Type B pancreatic cell (in vitro differentiated cells): ENCODE measurements around the gene ARID5A. TPM values are rescaled to one million over a fixed set of nuclear protein-coding genes. Genes with fewer than 3 reads are reported as not detected.

Experiments
- DNase-seq: peaks from one replicate; pipeline ENCODE4 v3.0.0; 2021; ENCODE audit warnings: mixed read lengths; ENCODE audit not compliant: unreplicated experiment; ENCODE audit errors: extremely low spot score
- H3K27ac Mint-ChIP-seq: 2 replicates; pipeline ENCODE4 v1.8.0; 2021; ENCODE audit warnings: mild to moderate bottlenecking, mixed read lengths
- H3K27me3 Mint-ChIP-seq: 2 replicates; pipeline ENCODE4 v1.8.0; 2021; ENCODE audit warnings: mixed read lengths
- H3K36me3 Mint-ChIP-seq: 2 replicates; pipeline ENCODE4 v1.8.0; 2021; ENCODE audit warnings: mixed read lengths
- H3K4me1 Mint-ChIP-seq: one replicate; pipeline ENCODE4 v1.8.0; 2021; ENCODE audit warnings: mixed read lengths; ENCODE audit not compliant: unreplicated experiment
- H3K4me3 Mint-ChIP-seq: 2 replicates; pipeline ENCODE4 v1.8.0; 2021; ENCODE audit warnings: mild to moderate bottlenecking, mixed read lengths
- H3K9me3 Mint-ChIP-seq: 2 replicates; pipeline ENCODE4 v1.8.0; 2021; ENCODE audit warnings: mixed read lengths
- total RNA-seq: library from RNA; stranded (reverse); gene quantifications from 2 replicates; pipeline ENCODE4 v1.2.1, GENCODE V29; 2021; ENCODE audit warnings: low replicate concordance
- TF ChIP-seq, protein P1 (sequence below): fragments of 200-600 bp; sonication (generic); conservative IDR thresholded peaks from 2 replicates; pipeline ENCODE4 v1.5.0; 2021; ENCODE audit warnings: antibody characterized with exemption, mild to moderate bottlenecking

Gene ARID5A
- total RNA-seq, 1 donor from 2014 or later = 11.9 TPM

DNA sequence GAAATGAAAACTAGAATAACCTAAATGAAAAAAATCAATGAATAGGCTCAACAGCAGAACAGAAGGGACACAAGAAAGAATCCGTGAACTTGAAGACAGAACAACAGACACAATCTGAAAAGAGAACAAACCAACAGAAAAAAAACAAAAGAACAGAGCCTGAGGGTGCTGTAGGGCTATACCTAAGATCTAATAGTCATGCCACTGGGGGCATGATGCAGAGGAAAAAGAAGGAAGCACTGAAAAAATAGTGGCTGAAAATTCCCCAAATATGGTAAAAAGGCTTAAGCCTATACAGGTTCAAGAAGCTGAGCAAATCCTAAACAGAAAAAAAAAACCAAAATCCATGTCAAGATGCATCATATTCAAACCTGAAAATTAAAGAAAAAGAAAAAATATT, 51.3 kb downstream of the ARID5A start:
- Mint-ChIP-seq H3K4me1 (no peaks in the 10 kb centered on the region), H3K27me3 (no peaks in the 10 kb centered on the region), H3K27ac (no peak overlapping the region), H3K4me3 (no peak overlapping the region), H3K9me3 (no peaks in the 10 kb centered on the region), H3K36me3 (peaks cover 36% of the 10 kb centered on the region)
- TF ChIP-seq, protein P1, sequence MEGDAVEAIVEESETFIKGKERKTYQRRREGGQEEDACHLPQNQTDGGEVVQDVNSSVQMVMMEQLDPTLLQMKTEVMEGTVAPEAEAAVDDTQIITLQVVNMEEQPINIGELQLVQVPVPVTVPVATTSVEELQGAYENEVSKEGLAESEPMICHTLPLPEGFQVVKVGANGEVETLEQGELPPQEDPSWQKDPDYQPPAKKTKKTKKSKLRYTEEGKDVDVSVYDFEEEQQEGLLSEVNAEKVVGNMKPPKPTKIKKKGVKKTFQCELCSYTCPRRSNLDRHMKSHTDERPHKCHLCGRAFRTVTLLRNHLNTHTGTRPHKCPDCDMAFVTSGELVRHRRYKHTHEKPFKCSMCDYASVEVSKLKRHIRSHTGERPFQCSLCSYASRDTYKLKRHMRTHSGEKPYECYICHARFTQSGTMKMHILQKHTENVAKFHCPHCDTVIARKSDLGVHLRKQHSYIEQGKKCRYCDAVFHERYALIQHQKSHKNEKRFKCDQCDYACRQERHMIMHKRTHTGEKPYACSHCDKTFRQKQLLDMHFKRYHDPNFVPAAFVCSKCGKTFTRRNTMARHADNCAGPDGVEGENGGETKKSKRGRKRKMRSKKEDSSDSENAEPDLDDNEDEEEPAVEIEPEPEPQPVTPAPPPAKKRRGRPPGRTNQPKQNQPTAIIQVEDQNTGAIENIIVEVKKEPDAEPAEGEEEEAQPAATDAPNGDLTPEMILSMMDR = no peak
- no peak for DNase-seq

DNA sequence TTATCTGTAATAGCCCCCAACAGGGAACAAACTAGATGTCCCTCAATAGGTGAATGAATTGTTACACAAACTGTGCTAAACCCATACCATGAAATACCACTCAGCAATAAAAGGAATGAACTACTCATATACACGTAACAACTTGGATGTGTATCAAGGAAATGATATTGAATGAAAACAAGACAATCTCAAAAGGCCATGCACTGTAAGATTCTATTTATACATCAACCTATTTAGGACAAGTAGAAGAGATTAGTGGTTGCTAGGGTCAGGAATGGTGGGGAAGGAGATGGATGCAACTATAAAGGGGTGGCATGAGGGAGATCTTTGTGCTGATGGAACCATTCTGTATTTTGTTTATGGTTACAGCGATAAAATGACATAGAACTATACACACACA, 54.5 kb downstream of the ARID5A start:
- DNase-seq = no peak
- H3K4me3 Mint-ChIP-seq = no peak overlapping the region
- no peak overlapping the region for H3K27ac Mint-ChIP-seq
- H3K4me1 Mint-ChIP-seq = no peaks in the 10 kb centered on the region
- no peaks in the 10 kb centered on the region for H3K27me3 Mint-ChIP-seq
- H3K9me3 Mint-ChIP-seq = no peaks in the 10 kb centered on the region
- H3K36me3 Mint-ChIP-seq = peaks cover 57% of the 10 kb centered on the region
- TF ChIP-seq, protein P1 = no peak

DNA sequence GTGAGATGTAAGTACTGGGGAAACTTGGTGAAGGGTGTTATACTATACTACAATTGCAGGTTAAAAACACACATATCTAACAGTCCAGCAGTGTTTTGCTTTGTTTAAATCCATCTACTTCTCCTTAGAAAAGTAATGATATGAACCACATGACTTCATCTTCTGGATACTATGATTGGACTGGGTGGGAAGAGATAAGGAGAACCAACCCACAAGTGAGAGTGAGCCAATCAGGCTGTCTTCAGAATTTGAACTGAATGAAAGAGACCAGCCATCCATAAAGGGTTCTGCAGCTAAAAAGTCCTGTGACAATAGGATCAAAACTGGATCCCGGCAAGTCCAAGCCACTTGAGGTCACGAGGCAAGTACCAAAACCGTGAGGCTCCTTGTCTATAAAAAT, 54.9 kb downstream of the ARID5A start:
- Mint-ChIP-seq H3K27me3 (no peaks in the 10 kb centered on the region), H3K4me1 (no peaks in the 10 kb centered on the region), H3K36me3 (peaks cover 57% of the 10 kb centered on the region), H3K27ac (no peak overlapping the region), H3K4me3 (no peak overlapping the region), H3K9me3 (no peaks in the 10 kb centered on the region)
- TF ChIP-seq, protein P1 = no peak
- no peak for DNase-seq

- Mint-ChIP-seq H3K4me3 (no peak overlapping the region), H3K4me1 (no peaks in the 10 kb centered on the region), H3K27me3 (no peaks in the 10 kb centered on the region), H3K36me3 (peaks cover 63% of the 10 kb centered on the region), H3K27ac (no peak overlapping the region), H3K9me3 (no peaks in the 10 kb centered on the region)
- DNase-seq = no peak
- TF ChIP-seq, protein P1 = no peak
Measured at GRCh38 chr2:96594282-96594681, 57.7 kb downstream of the ARID5A start.

GRCh38 chr2:96594691-96595152, 58.2 kb downstream of the ARID5A start:
- H3K36me3 Mint-ChIP-seq = peaks cover 60% of the 10 kb centered on the region
- no peaks in the 10 kb centered on the region for H3K27me3 Mint-ChIP-seq
- no peak overlapping the region for H3K4me3 Mint-ChIP-seq
- TF ChIP-seq, protein P1 = no peak
- DNase-seq = no peak
- H3K27ac Mint-ChIP-seq = no peak overlapping the region
- H3K4me1 Mint-ChIP-seq = no peaks in the 10 kb centered on the region
- H3K9me3 Mint-ChIP-seq = no peaks in the 10 kb centered on the region

DNA sequence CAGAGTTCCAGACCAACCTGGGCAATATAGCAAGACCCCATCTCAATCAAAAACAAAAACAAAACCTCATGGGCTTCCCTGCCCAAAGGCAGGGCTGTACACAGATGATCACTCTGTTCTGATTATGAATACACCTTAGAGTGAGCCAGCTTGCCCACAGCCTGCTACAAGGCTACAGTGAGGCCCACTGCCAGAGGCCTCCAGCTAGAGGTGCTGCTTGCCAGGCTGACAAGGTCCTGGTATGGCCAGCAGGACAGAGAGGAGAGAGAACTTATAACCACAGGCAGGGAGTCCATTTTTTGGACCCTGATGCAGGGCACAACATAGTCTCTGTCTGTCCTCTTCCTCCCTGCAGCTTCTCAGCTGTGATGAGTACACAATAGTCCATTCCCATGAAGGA, 60.0 kb downstream of the ARID5A start:
- H3K27ac Mint-ChIP-seq = no peak overlapping the region
- H3K9me3 Mint-ChIP-seq = no peaks in the 10 kb centered on the region
- no peaks in the 10 kb centered on the region for H3K4me1 Mint-ChIP-seq
- H3K36me3 Mint-ChIP-seq = peaks cover 67% of the 10 kb centered on the region
- TF ChIP-seq, protein P1 = no peak
- H3K27me3 Mint-ChIP-seq = no peaks in the 10 kb centered on the region
- no peak overlapping the region for H3K4me3 Mint-ChIP-seq
- no peak for DNase-seq
